GM23338 (cell line): ENCODE measurements around the gene SPPL2C. TPM values are rescaled to one million over a fixed set of nuclear protein-coding genes. Genes with fewer than 3 reads are reported as not detected.

Experiments used
- ATAC-seq: fragments of 200-7000 bp; cut with Tn5 transposase; 3 replicates; pipeline ENCODE4 v1.9.1; 2020
- DNase-seq: peaks from one replicate; pipeline ENCODE4 v3.0.0-alpha.2; 2015; ENCODE audit warnings: low spot score
- H2AFZ ChIP-seq: fragments of 200-600 bp; sonication (generic); 2 replicates; pipeline ENCODE4 v1.8.0; 2016; ENCODE audit warnings: antibody characterized with exemption, mild to moderate bottlenecking, moderate library complexity
- H3F3A ChIP-seq: fragments of 200-600 bp; sonication (generic); replicated peaks from 2 replicates; pipeline ENCODE4 v1.8.0; 2017; ENCODE audit warnings: antibody characterized with exemption, mixed run types, low read depth
- H3K27ac ChIP-seq: fragments of 200-600 bp; sonication (generic); 2 replicates; pipeline ENCODE4 v1.6.1; 2016; ENCODE audit warnings: low read depth
- H3K27me3 ChIP-seq: fragments of 200-600 bp; sonication (generic); 2 replicates; pipeline ENCODE4 v1.8.0; 2016; ENCODE audit warnings: mild to moderate bottlenecking, mixed run types, moderate library complexity; ENCODE audit not compliant: insufficient read depth
- H3K36me3 ChIP-seq: fragments of 200-600 bp; sonication (generic); 2 replicates; pipeline ENCODE4 v1.8.0; 2016; ENCODE audit warnings: mild to moderate bottlenecking; ENCODE audit not compliant: insufficient read depth
- H3K4me1 ChIP-seq: fragments of 200-600 bp; sonication (generic); 2 replicates; pipeline ENCODE4 v1.8.0; 2016; ENCODE audit warnings: mild to moderate bottlenecking, moderate library complexity; ENCODE audit not compliant: insufficient read depth
- H3K4me2 ChIP-seq: fragments of 200-600 bp; sonication (generic); 2 replicates; pipeline ENCODE4 v1.7.1; 2017; ENCODE audit warnings: mixed run types
- H3K4me3 ChIP-seq: fragments of 200-600 bp; sonication (generic); 2 replicates; pipeline ENCODE4 v1.6.1; 2016; ENCODE audit warnings: mixed run types
- H3K79me2 ChIP-seq: fragments of 200-600 bp; sonication (generic); replicated peaks from 2 replicates; pipeline ENCODE4 v1.8.0; 2017; ENCODE audit warnings: mild to moderate bottlenecking; ENCODE audit not compliant: insufficient read depth
- H3K9me2 ChIP-seq: fragments of 200-600 bp; sonication (generic); 2 replicates; pipeline ENCODE4 v1.8.0; 2017; ENCODE audit not compliant: insufficient read depth
- H4K20me1 ChIP-seq: fragments of 200-600 bp; sonication (generic); replicated peaks from 2 replicates; pipeline ENCODE4 v1.8.0; 2017; ENCODE audit warnings: mild to moderate bottlenecking; ENCODE audit not compliant: insufficient read depth
- H3K27ac Mint-ChIP-seq: 2 replicates; pipeline ENCODE4 v1.8.0; 2020; ENCODE audit warnings: inconsistent platforms, mild to moderate bottlenecking, moderate library complexity, mixed read lengths
- H3K27me3 Mint-ChIP-seq: 3 replicates; pipeline ENCODE4 v1.8.0; 2022; ENCODE audit warnings: low read depth, mild to moderate bottlenecking, moderate library complexity, mixed read lengths, inconsistent platforms; ENCODE audit not compliant: insufficient read depth, poor library complexity
- H3K36me3 Mint-ChIP-seq: 3 replicates; pipeline ENCODE4 v1.8.0; 2021; ENCODE audit warnings: low read depth, mild to moderate bottlenecking, inconsistent platforms, moderate library complexity, mixed read lengths
- H3K4me1 Mint-ChIP-seq: 3 replicates; pipeline ENCODE4 v1.8.0; 2020; ENCODE audit warnings: mild to moderate bottlenecking, inconsistent platforms, mixed read lengths
- H3K4me3 Mint-ChIP-seq: 3 replicates; pipeline ENCODE4 v1.8.0; 2021; ENCODE audit warnings: moderate library complexity, mild to moderate bottlenecking, inconsistent platforms, mixed read lengths
- H3K9me3 Mint-ChIP-seq: 3 replicates; pipeline ENCODE4 v1.8.0; 2020; ENCODE audit warnings: moderate library complexity, mild to moderate bottlenecking, inconsistent platforms, mixed read lengths
- CREB1 ChIP-seq: fragments of 250-450 bp; sonication (Bioruptor Pico); IDR thresholded peaks from 2 replicates; pipeline ENCODE4 v1.5.0; 2020; ENCODE audit warnings: low read depth, mild to moderate bottlenecking, moderate library complexity
- EZH2phosphoT487 ChIP-seq: fragments of 200-600 bp; sonication (generic); IDR thresholded peaks from one replicate; pipeline ENCODE4 v1.8.1; 2018; ENCODE audit warnings: antibody characterized with exemption; ENCODE audit not compliant: unreplicated experiment
- NANOG ChIP-seq: IDR thresholded peaks from 2 replicates; pipeline ENCODE4 v1.6.1; 2016; ENCODE audit warnings: antibody characterized with exemption, borderline replicate concordance
- POLR2AphosphoS5 ChIP-seq: IDR thresholded peaks from 2 replicates; pipeline ENCODE4 v1.6.1; 2016; ENCODE audit warnings: antibody characterized with exemption, low read depth
- STAT1 ChIP-seq: IDR thresholded peaks from one replicate; pipeline ENCODE4 v1.6.1; 2016; ENCODE audit warnings: antibody characterized with exemption; ENCODE audit not compliant: unreplicated experiment
- ZNF331 ChIP-seq: fragments of 250-450 bp; sonication (Bioruptor Pico); IDR thresholded peaks from 2 replicates; pipeline ENCODE4 v1.5.0; 2020; ENCODE audit warnings: low read depth, mild to moderate bottlenecking, moderate library complexity
- polyA plus RNA-seq: library from polyadenylated mRNA; unstranded; fragments of >200 nt; fragmentation: Nextera tagmentation; extraction: Ambion mirVana; gene quantifications from 2 replicates; pipeline ENCODE4 v1.2.1, GENCODE V29; 2016
- total RNA-seq: library from RNA; depleted of rRNA; stranded (reverse); fragments of >200 nt; shearing (Covaris generic); gene quantifications from 2 replicates; pipeline ENCODE4 v1.2.3, GENCODE V29; 2014
- TF ChIP-seq, protein P1 (sequence below): IDR thresholded peaks from one replicate; pipeline ENCODE4 v1.6.1; 2018; ENCODE audit warnings: antibody characterized with exemption; ENCODE audit not compliant: unreplicated experiment
- TF ChIP-seq, protein P2 (sequence below): fragments of 250-450 bp; sonication (Bioruptor Pico); IDR thresholded peaks from 2 replicates; pipeline ENCODE4 v1.5.0; 2020; ENCODE audit warnings: mild to moderate bottlenecking, moderate library complexity

SPPL2C gene
- total and polyA plus RNA-seq, 2 experiments from 2014 or later, result 0.14 TPM; not detected in 1

DNA sequence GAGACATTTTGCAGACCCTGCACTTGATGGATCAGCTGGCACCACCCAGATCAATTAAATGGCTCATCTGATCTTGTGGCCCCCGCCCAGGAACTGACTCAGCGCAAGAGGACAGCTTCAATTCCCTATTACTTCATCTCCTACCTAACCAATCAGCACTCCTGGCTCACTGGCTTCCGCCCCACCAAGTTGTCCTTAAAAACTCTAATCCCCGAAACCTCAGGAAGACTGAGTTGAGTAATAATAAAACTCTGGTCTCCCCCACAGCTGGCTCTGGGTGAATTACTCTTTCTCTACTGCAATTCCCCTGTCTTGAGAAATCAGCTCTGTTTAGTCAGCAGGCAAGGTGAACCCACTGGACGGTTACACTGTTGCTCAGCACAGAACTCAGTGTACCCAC is 23.6 kb downstream of the SPPL2C start (continued):
- TF ChIP-seq ZNF331, result no peak
- TF ChIP-seq, protein P1, sequence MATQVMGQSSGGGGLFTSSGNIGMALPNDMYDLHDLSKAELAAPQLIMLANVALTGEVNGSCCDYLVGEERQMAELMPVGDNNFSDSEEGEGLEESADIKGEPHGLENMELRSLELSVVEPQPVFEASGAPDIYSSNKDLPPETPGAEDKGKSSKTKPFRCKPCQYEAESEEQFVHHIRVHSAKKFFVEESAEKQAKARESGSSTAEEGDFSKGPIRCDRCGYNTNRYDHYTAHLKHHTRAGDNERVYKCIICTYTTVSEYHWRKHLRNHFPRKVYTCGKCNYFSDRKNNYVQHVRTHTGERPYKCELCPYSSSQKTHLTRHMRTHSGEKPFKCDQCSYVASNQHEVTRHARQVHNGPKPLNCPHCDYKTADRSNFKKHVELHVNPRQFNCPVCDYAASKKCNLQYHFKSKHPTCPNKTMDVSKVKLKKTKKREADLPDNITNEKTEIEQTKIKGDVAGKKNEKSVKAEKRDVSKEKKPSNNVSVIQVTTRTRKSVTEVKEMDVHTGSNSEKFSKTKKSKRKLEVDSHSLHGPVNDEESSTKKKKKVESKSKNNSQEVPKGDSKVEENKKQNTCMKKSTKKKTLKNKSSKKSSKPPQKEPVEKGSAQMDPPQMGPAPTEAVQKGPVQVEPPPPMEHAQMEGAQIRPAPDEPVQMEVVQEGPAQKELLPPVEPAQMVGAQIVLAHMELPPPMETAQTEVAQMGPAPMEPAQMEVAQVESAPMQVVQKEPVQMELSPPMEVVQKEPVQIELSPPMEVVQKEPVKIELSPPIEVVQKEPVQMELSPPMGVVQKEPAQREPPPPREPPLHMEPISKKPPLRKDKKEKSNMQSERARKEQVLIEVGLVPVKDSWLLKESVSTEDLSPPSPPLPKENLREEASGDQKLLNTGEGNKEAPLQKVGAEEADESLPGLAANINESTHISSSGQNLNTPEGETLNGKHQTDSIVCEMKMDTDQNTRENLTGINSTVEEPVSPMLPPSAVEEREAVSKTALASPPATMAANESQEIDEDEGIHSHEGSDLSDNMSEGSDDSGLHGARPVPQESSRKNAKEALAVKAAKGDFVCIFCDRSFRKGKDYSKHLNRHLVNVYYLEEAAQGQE, result no peak

DNA sequence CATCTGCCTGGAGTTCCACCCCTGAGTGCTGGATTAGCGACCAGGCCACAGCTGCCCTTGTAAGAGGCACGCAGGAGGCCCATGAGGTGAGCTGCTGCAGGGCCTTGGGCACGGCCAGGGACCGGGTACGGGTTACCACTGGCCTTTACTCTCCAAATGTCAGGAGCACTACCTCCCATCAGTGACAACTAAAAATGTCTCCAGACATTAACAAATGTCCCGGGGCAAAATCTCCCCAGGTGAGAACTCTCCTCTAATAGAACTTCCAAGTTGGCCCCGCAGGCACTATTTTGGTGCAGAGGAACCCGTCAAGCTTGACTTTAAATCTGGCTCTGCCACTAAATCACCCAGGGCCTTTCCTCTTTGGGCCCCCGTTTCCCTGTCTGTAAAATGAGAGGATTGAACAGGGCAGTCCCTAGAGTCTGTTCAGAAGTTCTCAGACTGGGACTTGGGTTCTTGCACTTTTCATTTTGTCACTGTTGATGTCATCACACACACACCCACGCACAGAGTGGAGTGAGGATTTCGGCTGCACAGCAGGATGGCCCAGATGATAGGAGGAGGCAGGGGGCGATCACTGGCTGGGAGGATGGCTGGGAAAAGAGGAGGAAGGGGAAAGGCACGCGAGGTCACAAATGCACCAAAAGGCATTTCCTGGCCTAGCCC is 25.1 kb downstream of the SPPL2C start:
- H3K4me3 Mint-ChIP-seq, result no peak overlapping the region
- no peaks in the 10 kb centered on the region for H3K36me3 ChIP-seq
- H3K4me3 ChIP-seq, result no peak overlapping the region
- peak; percentile 47 for ATAC-seq
- no peaks in the 10 kb centered on the region for H4K20me1 ChIP-seq
- H3K27me3 Mint-ChIP-seq, result peaks cover 4% of the 10 kb centered on the region
- TF ChIP-seq, protein P2, sequence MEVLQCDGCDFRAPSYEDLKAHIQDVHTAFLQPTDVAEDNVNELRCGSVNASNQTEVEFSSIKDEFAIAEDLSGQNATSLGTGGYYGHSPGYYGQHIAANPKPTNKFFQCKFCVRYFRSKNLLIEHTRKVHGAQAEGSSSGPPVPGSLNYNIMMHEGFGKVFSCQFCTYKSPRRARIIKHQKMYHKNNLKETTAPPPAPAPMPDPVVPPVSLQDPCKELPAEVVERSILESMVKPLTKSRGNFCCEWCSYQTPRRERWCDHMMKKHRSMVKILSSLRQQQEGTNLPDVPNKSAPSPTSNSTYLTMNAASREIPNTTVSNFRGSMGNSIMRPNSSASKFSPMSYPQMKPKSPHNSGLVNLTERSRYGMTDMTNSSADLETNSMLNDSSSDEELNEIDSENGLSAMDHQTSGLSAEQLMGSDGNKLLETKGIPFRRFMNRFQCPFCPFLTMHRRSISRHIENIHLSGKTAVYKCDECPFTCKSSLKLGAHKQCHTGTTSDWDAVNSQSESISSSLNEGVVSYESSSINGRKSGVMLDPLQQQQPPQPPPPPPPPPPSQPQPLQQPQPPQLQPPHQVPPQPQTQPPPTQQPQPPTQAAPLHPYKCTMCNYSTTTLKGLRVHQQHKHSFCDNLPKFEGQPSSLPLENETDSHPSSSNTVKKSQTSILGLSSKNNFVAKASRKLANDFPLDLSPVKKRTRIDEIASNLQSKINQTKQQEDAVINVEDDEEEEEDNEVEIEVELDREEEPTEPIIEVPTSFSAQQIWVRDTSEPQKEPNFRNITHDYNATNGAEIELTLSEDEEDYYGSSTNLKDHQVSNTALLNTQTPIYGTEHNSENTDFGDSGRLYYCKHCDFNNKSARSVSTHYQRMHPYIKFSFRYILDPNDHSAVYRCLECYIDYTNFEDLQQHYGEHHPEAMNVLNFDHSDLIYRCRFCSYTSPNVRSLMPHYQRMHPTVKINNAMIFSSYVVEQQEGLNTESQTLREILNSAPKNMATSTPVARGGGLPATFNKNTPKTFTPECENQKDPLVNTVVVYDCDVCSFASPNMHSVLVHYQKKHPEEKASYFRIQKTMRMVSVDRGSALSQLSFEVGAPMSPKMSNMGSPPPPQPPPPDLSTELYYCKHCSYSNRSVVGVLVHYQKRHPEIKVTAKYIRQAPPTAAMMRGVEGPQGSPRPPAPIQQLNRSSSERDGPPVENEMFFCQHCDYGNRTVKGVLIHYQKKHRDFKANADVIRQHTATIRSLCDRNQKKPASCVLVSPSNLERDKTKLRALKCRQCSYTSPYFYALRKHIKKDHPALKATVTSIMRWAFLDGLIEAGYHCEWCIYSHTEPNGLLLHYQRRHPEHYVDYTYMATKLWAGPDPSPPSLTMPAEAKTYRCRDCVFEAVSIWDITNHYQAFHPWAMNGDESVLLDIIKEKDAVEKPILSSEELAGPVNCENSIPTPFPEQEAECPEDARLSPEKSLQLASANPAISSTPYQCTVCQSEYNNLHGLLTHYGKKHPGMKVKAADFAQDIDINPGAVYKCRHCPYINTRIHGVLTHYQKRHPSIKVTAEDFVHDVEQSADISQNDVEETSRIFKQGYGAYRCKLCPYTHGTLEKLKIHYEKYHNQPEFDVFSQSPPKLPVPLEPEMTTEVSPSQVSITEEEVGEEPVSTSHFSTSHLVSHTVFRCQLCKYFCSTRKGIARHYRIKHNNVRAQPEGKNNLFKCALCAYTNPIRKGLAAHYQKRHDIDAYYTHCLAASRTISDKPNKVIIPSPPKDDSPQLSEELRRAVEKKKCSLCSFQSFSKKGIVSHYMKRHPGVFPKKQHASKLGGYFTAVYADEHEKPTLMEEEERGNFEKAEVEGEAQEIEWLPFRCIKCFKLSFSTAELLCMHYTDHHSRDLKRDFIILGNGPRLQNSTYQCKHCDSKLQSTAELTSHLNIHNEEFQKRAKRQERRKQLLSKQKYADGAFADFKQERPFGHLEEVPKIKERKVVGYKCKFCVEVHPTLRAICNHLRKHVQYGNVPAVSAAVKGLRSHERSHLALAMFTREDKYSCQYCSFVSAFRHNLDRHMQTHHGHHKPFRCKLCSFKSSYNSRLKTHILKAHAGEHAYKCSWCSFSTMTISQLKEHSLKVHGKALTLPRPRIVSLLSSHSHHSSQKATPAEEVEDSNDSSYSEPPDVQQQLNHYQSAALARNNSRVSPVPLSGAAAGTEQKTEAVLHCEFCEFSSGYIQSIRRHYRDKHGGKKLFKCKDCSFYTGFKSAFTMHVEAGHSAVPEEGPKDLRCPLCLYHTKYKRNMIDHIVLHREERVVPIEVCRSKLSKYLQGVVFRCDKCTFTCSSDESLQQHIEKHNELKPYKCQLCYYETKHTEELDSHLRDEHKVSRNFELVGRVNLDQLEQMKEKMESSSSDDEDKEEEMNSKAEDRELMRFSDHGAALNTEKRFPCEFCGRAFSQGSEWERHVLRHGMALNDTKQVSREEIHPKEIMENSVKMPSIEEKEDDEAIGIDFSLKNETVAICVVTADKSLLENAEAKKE (CRISPR knock-in tag), result no peak
- no peak for TF ChIP-seq CREB1 (CRISPR knock-in tag)
- TF ChIP-seq POLR2AphosphoS5, result no peak
- TF ChIP-seq ZNF331, result no peak
- no peak for TF ChIP-seq EZH2phosphoT487
- no peak for TF ChIP-seq STAT1
- TF ChIP-seq NANOG, result no peak
- H3K9me2 ChIP-seq, result 0 out of 2 replicates have a peak, but pooled peaks cover 3% of the 10 kb centered on the region
- no peak overlapping the region for H3K27ac ChIP-seq
- no peaks in the 10 kb centered on the region for H3K79me2 ChIP-seq
- peak overlapping the region; percentile 78 for H2AFZ ChIP-seq
- H3K4me1 ChIP-seq, result peaks cover 14% of the 10 kb centered on the region
- peaks cover 25% of the 10 kb centered on the region for H3K4me1 Mint-ChIP-seq
- H3K36me3 Mint-ChIP-seq, result no peaks in the 10 kb centered on the region
- no peak overlapping the region for H3K27ac Mint-ChIP-seq
- no peak overlapping the region for H3K4me2 ChIP-seq
- no peaks in the 10 kb centered on the region for H3K9me3 Mint-ChIP-seq
- DNase-seq, result no peak
- H3K27me3 ChIP-seq, result no peaks in the 10 kb centered on the region
- H3F3A ChIP-seq, result no peaks in the 10 kb centered on the region
